DMS153 (cell line): Measurements from ENCODE around the gene SLMAP.

Source experiments
- DNase-seq: peaks from one replicate; lab custom pipeline; 2025; lab: John Stamatoyannopoulos, UW

Gene SLMAP

DNA sequence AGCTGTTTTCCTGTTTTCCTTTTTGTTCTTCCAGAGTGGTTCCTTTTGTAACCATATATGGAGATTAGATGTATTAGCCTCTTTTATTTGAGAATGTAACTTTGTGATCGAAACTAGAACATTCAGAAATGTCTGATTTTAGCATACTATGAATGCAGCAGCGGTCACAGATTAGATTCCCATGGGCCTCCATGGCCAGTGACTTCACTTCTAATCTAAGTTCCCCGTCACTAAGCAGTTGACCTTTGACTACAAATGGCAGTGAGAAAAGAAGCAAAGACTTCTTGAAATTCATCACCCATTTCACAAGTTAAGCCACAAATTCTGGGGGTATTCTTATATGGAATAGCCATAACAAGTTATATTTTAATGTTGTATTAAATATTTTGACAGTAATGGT lies 137.6 kb downstream of the SLMAP start:
- DNase-seq, result no peak

DNA sequence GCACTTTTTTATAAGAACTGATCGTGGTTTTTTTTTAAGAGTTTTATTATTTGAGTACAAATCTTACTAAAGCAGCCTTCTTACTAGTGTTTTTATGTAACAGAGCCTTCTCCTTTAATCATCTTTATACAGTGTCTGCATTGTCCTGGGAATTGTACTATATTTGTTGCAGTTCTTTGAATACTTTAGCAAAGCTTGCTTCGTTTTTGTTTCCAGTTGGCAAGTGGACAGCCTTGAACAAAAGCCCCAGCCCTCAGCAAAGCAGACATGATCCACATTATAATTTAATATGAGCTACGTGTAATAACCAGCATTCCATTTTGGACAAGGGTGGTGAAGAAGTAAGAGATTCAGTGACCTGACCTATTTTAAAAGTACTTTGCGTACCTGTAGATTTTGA lies 139.9 kb downstream of the SLMAP start:
- DNase-seq, result no peak

DNA sequence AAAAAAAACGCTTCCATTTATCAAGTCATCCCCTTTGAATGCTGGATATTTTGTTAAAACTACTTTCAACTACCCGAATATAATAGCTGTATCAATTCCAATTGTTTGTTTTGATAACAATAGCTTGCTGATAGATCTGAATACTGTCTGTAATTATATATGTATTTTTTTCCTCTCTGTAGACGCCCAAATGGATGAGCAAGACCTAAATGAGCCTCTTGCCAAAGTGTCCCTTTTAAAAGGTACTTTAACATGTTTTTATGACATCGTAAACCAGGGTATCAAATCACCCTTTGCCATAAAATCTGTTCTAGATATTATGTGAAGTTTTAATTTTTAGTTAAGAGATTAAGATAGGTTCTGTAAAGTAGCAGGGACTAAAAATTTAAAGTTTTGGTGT lies 140.6 kb downstream of the SLMAP start:
- peak; percentile 9 for DNase-seq

DNA sequence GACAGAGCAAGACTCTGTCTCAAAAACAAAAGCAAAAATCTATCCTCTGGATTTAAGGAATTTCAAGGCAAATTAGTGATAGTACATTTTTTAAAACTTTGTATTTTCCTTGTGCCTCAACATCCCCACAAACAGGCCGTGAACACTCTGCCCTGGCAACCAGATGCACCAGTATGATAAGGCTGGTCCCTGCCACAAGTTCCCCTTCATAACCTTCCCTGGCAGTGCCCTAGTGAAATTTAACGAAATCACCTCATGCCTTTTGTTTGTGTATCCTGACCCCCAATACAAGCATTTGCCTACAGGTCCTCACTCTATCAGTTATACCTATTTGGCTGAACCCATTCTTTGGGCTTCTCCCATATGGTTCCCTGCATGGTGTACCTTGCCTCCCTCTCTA lies 144.7 kb downstream of the SLMAP start:
- DNase-seq, result no peak

DNA sequence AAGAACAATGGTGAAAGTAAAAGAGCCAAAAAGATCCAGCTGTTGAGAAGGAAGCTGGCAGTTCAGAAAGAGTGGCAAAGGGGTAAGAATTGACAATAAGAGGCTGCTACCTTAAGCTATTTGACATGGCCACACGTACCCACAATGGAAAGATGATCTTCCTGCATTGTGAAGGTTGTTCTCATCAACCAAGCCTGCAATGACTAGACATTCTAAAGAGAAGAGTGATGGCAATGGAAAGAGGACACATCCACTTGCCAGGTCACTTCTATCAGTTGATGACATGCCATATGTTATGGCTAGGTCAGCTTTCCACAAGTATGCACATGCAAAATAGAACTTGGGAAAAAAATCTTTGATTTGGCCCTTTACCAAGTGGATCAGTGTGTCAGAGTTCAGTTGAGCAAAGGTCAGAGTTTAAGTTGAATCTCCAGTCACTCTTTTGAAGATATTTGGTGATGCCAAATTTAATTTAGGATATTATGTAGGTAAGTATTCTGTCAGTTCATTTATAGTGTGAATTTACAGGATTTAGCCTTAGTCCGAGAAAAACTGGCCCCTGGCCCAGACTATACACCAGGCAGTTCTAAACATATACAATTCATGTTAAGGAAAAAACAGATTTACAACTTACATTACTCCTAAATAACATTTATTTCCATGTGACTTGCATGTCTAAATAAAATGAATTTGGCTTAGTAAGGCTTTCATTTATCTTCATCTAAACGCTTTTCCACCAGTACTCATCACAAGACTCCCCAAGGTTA lies 147.2 kb downstream of the SLMAP start:
- DNase-seq, result no peak

DNA sequence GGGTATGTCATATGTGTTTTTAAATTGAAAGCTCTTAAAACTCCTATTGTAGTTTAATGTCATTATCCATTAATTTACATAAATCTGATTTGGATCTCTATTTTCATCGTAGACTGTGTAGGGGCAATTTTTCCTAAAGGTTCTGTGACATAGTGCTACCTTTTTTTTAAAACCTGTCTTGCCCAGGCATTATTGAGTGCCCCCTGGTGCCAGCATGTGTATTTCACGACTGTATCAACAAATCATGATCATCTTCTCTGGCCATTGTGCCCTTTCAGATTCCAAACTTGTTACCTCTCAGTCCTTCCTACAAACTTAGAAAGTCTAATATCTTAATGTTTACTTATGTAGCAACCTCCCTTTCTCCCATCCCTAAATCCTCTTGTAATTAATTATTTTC lies 154.9 kb downstream of the SLMAP start:
- no peak for DNase-seq

DNA sequence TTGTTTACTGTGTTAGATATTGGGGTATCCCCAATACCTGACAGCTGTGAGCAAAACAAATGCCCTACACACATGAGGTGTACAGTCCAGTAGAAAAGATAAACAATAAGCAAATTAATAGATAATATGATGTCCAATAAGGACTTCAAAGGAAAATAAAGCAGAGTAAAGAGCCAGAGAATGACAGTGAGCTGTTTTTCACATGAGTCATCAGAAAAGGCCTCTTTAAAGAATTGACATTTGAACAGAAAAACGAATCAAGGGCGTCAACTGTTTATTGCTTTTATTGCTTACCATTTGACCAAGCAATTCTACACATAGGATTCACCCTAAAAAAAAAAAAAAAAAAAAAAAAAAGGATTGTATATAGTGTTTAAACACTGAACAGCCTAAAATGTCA lies 155.5 kb downstream of the SLMAP start:
- DNase-seq, result no peak

DNA sequence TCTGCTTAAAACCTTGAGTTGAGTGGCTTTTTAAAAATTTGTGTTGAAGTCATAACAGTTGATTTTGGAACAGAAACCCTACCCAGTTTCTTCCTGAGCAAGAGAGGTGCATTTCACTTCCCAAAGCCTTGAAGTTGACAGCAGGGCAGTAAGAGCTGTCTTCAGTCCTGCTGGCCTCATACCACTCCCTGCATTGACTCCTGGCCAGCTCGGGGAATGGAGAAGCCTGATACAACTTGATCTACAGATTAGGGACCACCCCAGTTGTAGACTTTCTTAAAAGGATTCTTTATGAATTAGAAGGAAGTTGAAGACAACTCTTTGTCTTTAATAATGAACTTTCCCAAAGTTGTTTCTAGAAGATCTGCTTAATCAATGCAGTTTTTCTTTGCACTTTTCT lies 161.5 kb downstream of the SLMAP start:
- no peak for DNase-seq

DNA sequence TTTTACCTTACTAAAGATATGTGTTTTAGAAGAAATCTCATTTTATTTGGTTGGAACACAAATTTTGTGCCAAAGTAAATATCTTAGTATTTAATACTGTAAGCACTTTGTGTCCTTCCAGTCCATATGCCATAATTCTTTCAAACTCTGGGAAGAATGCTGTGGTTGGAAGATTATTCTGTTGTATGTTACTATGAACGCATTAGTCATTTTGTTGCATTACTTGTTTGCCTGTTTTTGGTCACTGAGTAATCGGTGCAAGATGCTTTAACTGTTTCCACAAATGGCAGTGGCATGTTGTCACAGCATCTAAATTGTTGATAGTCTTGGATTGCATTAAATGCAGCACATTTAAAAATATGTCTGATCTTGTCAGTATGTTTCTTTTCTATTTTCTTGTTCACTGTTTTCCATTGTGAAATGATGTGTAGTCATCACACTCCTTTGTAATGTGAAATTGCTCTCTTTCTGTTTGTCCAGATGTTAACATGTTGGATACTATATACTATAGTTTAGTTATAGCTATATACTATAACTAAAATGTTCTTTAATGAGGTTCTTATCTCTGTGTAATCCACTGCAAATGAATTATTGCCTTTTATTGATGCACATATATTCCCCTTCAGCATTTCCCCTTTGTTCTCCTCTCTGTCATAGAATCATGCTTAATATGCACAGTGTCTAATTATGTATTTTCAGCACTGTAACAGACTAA lies 162.2 kb downstream of the SLMAP start:
- DNase-seq, result no peak

DNA sequence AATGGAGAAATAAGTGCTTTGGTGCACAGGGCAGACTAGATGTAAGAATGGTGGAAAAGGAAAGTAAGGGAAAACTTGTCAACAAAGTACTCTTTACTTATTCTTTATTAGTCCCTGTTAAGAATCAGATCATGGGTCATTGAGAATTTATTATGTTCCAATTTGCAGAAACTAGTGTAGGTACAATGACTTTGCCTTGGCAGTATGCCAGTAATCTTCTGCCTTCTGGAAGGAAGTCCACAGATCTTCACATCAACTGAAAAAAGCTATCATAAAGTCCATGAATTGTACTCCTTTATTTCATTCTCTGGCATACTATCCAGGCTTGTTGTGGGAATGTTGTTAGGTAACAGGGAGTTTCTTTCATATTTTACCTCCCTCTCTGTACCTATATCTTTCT lies 163.9 kb downstream of the SLMAP start:
- no peak for DNase-seq

DNA sequence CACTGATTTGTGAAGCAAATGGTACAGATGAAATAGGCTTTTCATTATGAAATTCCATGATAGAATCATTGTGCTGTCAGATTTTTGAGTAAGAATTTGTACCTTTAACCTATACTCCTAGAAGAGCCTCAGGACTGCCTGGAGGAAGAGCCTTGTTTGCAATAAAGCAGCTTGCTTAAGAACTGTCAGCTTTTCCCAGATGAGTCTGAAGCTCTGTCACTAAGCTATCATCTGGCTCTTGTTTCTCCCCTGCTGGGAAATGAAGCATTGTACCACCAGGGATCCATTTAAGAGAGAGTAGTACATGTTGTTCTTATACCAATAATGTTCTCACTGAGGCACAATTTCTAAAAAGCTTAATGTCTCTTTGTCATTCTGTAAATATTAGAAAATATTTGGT lies 167.0 kb downstream of the SLMAP start:
- DNase-seq, result no peak

DNA sequence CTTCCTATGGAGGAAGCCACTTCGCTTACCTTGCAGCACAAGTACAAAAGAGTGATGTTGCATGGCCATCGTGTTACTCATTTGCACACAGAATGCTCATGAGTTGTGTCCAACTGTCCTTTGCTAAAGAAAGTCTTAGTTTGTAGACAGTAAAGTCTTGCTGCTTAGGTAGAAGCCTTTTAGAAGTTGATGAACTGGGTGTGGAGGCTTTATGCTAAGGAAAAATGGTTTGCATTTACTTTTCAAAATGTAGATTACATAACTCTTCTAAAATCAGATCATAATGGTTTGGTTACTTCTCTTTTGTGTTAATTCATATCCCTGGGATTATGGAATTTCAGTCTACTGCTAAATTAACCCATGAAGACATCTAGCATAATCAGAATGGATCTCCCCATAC lies 167.6 kb downstream of the SLMAP start:
- no peak for DNase-seq

DNA sequence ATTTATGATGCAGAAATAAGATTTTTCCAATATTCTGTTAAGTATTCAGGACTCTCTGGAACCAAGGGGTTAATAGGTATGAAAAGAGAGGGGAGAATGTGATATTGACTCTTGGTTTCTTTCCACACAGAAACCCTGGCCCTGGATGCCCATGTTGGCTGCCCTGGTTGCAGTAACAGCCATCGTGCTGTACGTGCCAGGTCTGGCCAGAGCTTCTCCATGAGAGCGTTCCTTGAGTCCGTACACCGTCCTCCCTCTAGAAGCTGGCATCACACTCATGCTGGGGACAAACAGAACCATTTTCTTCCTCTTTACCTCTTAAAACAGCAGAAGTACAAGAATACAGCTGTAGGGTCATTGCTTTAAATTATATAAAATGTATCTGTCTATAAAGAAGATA lies 171.1 kb downstream of the SLMAP start:
- DNase-seq, result no peak

DNA sequence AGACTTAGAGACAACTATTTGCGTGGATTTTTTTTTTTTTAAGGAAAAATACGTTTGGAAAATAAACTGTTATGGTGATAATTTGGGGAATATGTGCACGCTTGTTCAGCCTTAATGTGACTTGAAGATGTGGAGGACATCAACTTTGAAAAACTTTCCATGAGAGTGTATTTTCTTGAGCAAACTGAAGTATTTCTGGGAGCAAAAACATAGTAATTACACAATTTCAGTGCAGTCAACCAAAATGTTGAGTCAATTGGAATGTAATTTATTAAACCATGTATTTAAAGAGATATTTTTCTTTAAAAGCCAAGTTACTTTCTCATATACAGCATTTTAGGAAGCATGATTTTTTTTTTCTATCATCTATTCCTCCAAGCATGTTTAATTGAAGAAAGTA lies 171.8 kb downstream of the SLMAP start:
- no peak for DNase-seq

DNA sequence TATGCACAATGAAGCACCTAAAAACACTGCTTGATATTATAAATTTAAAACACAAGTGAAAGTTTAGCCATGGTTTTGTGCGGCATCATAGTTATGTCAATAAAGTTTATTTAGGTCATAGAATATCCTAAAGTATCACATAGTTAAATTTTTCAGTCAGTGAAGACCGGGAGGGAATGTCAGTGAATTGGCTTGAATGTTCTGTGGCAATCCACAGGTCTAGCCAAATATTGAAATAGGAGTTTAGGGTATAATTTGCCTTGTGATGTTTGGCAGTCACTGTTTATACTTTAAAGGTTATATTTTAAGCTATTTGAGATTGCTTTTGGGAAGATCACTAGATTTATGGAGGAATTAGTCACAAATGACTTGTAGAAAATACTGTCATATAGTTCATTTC lies 172.4 kb downstream of the SLMAP start:
- no peak for DNase-seq

DNA sequence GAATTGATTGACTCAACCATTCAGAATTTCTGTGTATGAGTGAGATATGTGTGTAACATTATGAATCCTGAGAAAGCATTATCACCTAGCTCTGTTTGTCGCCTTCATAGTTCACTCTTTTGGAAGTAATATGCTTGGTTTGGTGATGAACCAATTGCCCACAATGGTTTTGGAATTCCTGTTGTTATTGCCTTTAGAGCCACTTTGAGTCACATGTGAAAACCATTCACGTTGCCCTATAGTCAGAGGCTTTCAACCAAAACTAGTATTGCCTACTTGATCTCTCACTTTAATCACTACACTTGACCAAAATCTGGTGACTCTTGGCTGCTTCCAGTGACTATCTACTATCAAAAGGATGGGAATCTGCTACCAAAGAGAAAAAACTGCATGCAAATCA lies 173.9 kb downstream of the SLMAP start:
- no peak for DNase-seq

DNA sequence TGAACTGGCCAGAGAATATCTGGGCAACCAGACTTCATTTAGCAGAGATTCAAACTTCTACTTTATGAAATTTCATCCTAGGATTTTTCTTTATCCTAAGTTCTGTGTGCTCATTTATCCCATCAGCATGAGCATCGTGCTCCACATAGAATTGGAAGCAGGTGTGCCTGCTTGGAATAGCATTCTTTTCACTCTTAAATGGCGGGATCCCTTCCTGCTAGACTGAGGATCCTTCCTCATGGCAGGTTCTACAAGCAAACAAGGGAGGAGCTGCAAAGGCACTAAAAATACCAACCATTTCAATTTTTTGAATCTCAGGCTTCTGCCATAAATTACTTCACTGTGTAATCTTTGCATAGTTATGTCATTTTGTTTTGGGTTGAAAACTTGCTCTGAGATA lies 177.5 kb downstream of the SLMAP start:
- DNase-seq, result no peak

DNA sequence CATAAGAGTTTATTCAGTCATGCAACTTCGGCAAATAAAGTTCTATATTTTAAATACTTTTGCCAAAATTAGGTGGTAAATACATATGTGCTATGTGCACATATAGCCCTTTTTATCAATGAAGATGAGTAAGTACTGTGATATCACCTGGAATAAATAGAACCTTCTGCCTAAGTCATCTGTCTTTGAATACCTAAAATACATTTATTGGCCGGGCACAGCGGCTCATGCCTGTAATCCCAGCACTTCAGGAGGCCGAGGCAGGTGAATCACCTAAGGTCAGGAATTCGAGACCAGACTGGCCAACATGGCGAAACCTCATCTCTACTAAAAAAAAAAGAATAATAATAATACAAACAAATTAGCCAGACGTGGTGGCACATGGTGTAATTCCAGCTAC lies 178.3 kb downstream of the SLMAP start:
- no peak for DNase-seq

DNA sequence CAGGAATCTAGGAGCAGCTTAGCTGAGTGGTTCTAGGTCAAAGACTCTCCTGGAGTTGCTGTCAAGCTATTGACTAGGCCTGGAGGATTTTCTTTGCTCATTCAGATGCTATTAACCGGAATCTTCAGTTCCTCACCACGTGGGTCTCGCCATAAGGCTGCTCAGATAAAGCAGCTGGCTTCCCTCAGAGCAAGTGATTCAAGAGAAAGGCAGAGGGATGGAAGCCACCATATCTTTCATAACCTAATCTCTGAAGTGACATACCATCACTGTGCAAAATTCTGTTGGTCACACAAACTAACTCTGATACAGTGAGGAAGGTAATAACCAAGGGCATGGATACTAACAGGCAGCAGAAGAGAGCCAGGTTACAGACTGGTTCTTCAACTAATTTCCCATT lies 179.4 kb downstream of the SLMAP start:
- DNase-seq, result no peak

DNA sequence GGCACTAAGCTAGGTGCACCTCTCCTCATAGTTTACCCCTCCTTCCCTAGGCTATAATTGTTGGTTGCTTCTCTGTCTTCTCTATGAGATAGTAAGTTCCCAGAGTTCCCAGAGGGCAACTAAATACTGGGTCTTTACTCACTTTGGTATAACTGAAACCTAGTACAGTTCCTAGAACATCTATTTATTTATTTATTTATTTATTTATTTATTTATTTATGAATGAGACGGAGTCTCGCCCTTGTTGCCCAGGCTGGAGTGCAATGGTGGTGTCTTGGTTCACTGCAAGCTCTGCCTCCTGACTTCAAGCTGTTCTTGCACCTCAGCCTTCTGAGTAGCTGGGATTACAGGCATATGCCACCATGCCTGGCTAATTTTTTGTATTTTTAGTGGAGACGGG lies 181.0 kb downstream of the SLMAP start:
- DNase-seq, result no peak

DNA sequence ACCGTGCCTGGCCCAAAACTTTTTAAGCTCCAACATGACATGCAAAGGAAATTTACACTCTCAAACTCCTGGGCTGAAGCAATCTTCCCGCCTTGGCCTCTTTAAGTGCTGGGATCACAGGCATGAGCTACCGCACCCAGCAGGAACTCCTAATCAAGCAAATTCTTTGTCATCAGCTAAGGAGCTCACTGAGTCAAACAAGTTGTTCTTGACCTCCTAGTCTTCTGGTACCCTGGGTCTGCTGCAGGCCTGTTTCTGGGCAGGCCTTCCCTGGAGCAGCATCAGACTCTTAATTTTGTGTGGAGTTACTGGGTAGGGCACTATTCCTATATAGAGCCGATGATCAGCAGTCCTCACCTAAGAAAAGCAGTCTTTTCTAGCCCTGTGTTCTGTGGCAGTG lies 183.7 kb downstream of the SLMAP start:
- no peak for DNase-seq

DNA sequence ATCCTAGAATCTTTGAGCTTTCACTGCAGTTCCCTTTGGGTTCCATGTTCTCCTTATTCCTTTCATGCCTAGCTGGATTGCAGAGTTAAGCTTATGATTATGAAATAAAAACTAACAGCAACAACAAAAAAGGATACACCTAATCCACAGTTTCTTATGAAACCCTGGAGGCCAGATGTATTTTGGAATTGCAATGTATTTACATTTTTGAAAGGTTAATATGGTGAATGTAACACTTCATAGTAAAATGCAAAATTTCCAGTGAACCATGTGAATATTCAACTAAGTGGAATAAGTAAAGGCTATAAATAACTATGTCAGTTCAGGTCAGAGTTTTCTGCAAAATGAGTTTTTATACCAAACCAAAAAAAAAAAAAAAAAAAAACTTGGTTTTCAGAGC lies 186.3 kb downstream of the SLMAP start:
- DNase-seq, result no peak

DNA sequence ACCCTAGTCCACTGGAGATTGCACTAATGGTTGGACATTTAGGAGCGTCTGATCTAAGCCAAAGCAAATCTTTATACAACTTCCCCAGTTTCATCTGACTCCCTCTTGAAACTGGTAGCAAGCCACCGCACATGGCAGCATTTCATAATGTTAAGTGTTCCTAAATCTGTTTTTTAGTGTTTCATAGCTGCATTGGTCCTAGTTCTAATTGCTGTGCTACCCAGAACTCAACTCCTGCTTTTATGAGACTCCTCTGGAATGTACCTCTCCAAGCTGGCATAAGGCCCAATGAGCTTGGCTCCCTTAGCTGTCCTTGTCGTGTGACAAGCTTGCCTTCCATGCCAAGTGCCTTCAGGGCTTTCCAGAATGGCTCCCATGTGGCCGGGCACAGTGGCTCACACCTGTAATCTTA lies 186.8 kb downstream of the SLMAP start:
- no peak for DNase-seq
